ENCODE data around the gene IL1RL2. TPM values are rescaled to one million over a fixed set of nuclear protein-coding genes. Genes with fewer than 3 reads are reported as not detected.

IL1RL2 gene
- total RNA-seq, 1 donor from 2014 or later: 5.2 TPM

- Histone ChIP-seq H3K4me3 (no peak overlapping the region), H3K27me3 (no peaks in the 10 kb centered on the region), H3K36me3 (peaks cover 0 to 72% of the 10 kb centered on the region in 2 donors), H3K4me1 (no peaks in the 10 kb centered on the region), H3K27ac (no peak overlapping the region), H3K9me3 (no peaks in the 10 kb centered on the region)
- DNase-seq (ENCODE audit: extremely low spot score in 2 of 2): no peak
- intact Hi-C loops (cut with DNase I): no loop called here
- TF ChIP-seq POLR2AphosphoS5 (IDR thresholded peaks at IDR 0.05; ENCODE audit: insufficient read depth in 1 of 2, low read depth in 1 of 2): no peak
- no peak for TF ChIP-seq POLR2A (IDR thresholded peaks at IDR 0.05)
Measured at GRCh38 chr2:102171946-102172345, 14.9 kb upstream of the IL1RL2 start.

GRCh38 chr2:102172745-102173144, 14.1 kb upstream of the IL1RL2 start:
- Histone ChIP-seq H3K27ac (no peak overlapping the region), H3K27me3 (no peaks in the 10 kb centered on the region), H3K4me1 (no peaks in the 10 kb centered on the region), H3K9me3 (no peaks in the 10 kb centered on the region), H3K4me3 (no peak overlapping the region), H3K36me3 (peaks cover 0 to 80% of the 10 kb centered on the region in 2 donors)
- no peak for DNase-seq (ENCODE audit: extremely low spot score in 2 of 2)
- no peak for TF ChIP-seq POLR2AphosphoS5 (IDR thresholded peaks at IDR 0.05; ENCODE audit: insufficient read depth in 1 of 2, low read depth in 1 of 2)
- TF ChIP-seq POLR2A (IDR thresholded peaks at IDR 0.05): no peak
- TF ChIP-seq CTCF (IDR thresholded peaks at IDR 0.05): no peak
- intact Hi-C loops (cut with DNase I): no loop called here

GRCh38 chr2:102176172-102176571, 10.7 kb upstream of the IL1RL2 start:
- no peak for DNase-seq (ENCODE audit: extremely low spot score in 2 of 2)
- intact Hi-C loops (cut with DNase I): no loop called here
- no peak for TF ChIP-seq POLR2AphosphoS5 (IDR thresholded peaks at IDR 0.05; ENCODE audit: insufficient read depth in 1 of 2, low read depth in 1 of 2)
- TF ChIP-seq POLR2A (IDR thresholded peaks at IDR 0.05): no peak
- TF ChIP-seq CTCF (IDR thresholded peaks at IDR 0.05): no peak
- no peak overlapping the region for H3K27ac ChIP-seq
- no peak overlapping the region for H3K4me3 ChIP-seq
- no peaks in the 10 kb centered on the region for H3K9me3 ChIP-seq
- H3K4me1 ChIP-seq: no peaks in the 10 kb centered on the region
- peaks cover 0 to 71% of the 10 kb centered on the region in 2 donors for H3K36me3 ChIP-seq
- H3K27me3 ChIP-seq: no peaks in the 10 kb centered on the region

- no peak for DNase-seq (ENCODE audit: extremely low spot score in 2 of 2)
- H3K4me3 ChIP-seq: no peak overlapping the region
- no peak overlapping the region for H3K27ac ChIP-seq
- peaks cover 0 to 55% of the 10 kb centered on the region in 2 donors for H3K36me3 ChIP-seq
- H3K27me3 ChIP-seq: no peaks in the 10 kb centered on the region
- no peaks in the 10 kb centered on the region for H3K9me3 ChIP-seq
- H3K4me1 ChIP-seq: no peaks in the 10 kb centered on the region
- intact Hi-C loops (cut with DNase I): no loop called here
- no peak for TF ChIP-seq CTCF (IDR thresholded peaks at IDR 0.05)
- no peak for TF ChIP-seq POLR2A (IDR thresholded peaks at IDR 0.05)
- TF ChIP-seq POLR2AphosphoS5 (IDR thresholded peaks at IDR 0.05; ENCODE audit: insufficient read depth in 1 of 2, low read depth in 1 of 2): peak in 1 of 2 donors; percentile 43
Measured at GRCh38 chr2:102177814-102178478, 8.9 kb upstream of the IL1RL2 start.

GRCh38 chr2:102179061-102179460, 7.8 kb upstream of the IL1RL2 start:
- Histone ChIP-seq H3K36me3 (peaks cover 0 to 44% of the 10 kb centered on the region in 2 donors), H3K27ac (no peak overlapping the region), H3K9me3 (no peaks in the 10 kb centered on the region), H3K4me3 (no peak overlapping the region), H3K4me1 (no peaks in the 10 kb centered on the region), H3K27me3 (no peaks in the 10 kb centered on the region)
- intact Hi-C loops (cut with DNase I): no loop called here
- TF ChIP-seq CTCF (IDR thresholded peaks at IDR 0.05) (no peak), POLR2AphosphoS5 (IDR thresholded peaks at IDR 0.05; ENCODE audit: insufficient read depth in 1 of 2, low read depth in 1 of 2) (no peak), POLR2A (IDR thresholded peaks at IDR 0.05) (no peak)
- DNase-seq (ENCODE audit: extremely low spot score in 2 of 2): no peak
